ENCODE measurements around the gene TCF25.
"Not testable (repeated sequence)": the region's sequence is repeated elsewhere in the genome, so short reads cannot be mapped to it uniquely, and the experiment has no call there.

GRCh38 chr16:89935620-89936019 is 62.2 kb downstream of the TCF25 start:
- TF ChIP-seq POLR2A, CTCF, POLR2AphosphoS5 (IDR thresholded peaks at IDR 0.05): not testable (repeated sequence)
